NCI-H2029 (cell line): ENCODE measurements around the gene THSD4.
"Not testable (repeated sequence)": the region's sequence is repeated elsewhere in the genome, so short reads cannot be mapped to it uniquely, and the experiment has no call there.

Experiments used
- DNase-seq: peaks from one replicate; lab custom pipeline; 2025; lab: John Stamatoyannopoulos, UW

THSD4 gene

GRCh38 chr15:71350622-71351378, 235.5 kb downstream of the THSD4 start:
- no peak for DNase-seq

GRCh38 chr15:71352125-71352524, 236.9 kb downstream of the THSD4 start:
- no peak for DNase-seq

GRCh38 chr15:71352765-71353164, 237.5 kb downstream of the THSD4 start:
- no peak for DNase-seq

GRCh38 chr15:71353171-71353570, 237.9 kb downstream of the THSD4 start:
- DNase-seq = no peak

- no peak for DNase-seq
Observed at GRCh38 chr15:71355268-71355667, 240.0 kb downstream of the THSD4 start.

- DNase-seq = no peak
Observed at GRCh38 chr15:71357321-71357732, 242.1 kb downstream of the THSD4 start.

GRCh38 chr15:71357967-71358366, 242.7 kb downstream of the THSD4 start:
- DNase-seq = no peak

GRCh38 chr15:71359246-71359645, 244.0 kb downstream of the THSD4 start:
- no peak for DNase-seq

GRCh38 chr15:71362556-71362955, 247.3 kb downstream of the THSD4 start:
- DNase-seq = no peak

GRCh38 chr15:71362987-71363968, 248.0 kb downstream of the THSD4 start:
- no peak for DNase-seq

- no peak for DNase-seq
Observed at GRCh38 chr15:71364117-71364584, 248.9 kb downstream of the THSD4 start.

GRCh38 chr15:71366522-71366921, 251.3 kb downstream of the THSD4 start:
- DNase-seq = no peak

GRCh38 chr15:71366926-71367325, 251.7 kb downstream of the THSD4 start:
- no peak for DNase-seq

- not testable (repeated sequence) for DNase-seq
Observed at GRCh38 chr15:71367737-71368136, 252.5 kb downstream of the THSD4 start.

- DNase-seq = not testable (repeated sequence)
Observed at GRCh38 chr15:71372769-71373168, 257.5 kb downstream of the THSD4 start.

GRCh38 chr15:71373917-71374316, 258.6 kb downstream of the THSD4 start:
- no peak for DNase-seq

- no peak for DNase-seq
Observed at GRCh38 chr15:71374607-71375352, 259.5 kb downstream of the THSD4 start.

GRCh38 chr15:71375934-71376333, 260.7 kb downstream of the THSD4 start:
- no peak for DNase-seq

GRCh38 chr15:71379893-71380292, 264.6 kb downstream of the THSD4 start:
- DNase-seq = no peak

GRCh38 chr15:71380345-71380744, 265.1 kb downstream of the THSD4 start:
- no peak for DNase-seq

GRCh38 chr15:71384501-71384900, 269.2 kb downstream of the THSD4 start:
- no peak for DNase-seq

- DNase-seq = peak; percentile 8
Observed at GRCh38 chr15:71385026-71385425, 269.8 kb downstream of the THSD4 start.
